Muscle layer of colon (tissue), 2 donors: ENCODE results near the gene NR5A1.

Experiments used
- H3K27ac ChIP-seq: one replicate; pipeline ENCODE4 v1.7.0; 2013; ENCODE audit warnings: low read depth, mild to moderate bottlenecking, low read length, moderate library complexity
- H3K27me3 ChIP-seq, 2 donors: one replicate each; pipeline ENCODE4 v1.7.0; 2013; ENCODE audit warnings: low read length in 2 of 2, mild to moderate bottlenecking in 2 of 2; ENCODE audit not compliant: insufficient read depth in 2 of 2, control insufficient read depth in 1 of 2
- H3K36me3 ChIP-seq: one replicate; pipeline ENCODE4 v1.7.0; 2013; ENCODE audit warnings: mild to moderate bottlenecking, low read length; ENCODE audit not compliant: insufficient read depth
- H3K4me1 ChIP-seq: one replicate; pipeline ENCODE4 v1.7.0; 2013; ENCODE audit warnings: mild to moderate bottlenecking, low read length; ENCODE audit not compliant: insufficient read depth
- H3K4me3 ChIP-seq, 2 donors: one replicate each; pipeline ENCODE4 v1.7.0; 2013; ENCODE audit warnings: low read length in 2 of 2, low read depth in 1 of 2, mild to moderate bottlenecking in 1 of 2, moderate library complexity in 1 of 2
- H3K9ac ChIP-seq: one replicate; pipeline ENCODE4 v1.7.0; 2013; ENCODE audit warnings: low read length
- H3K9me3 ChIP-seq: one replicate; pipeline ENCODE4 v1.7.0; 2013; ENCODE audit warnings: mild to moderate bottlenecking, low read length
- donor health status: abdominal sarcoma.
- donor health status: Adenocarcinoma of cecum.

Gene NR5A1

DNA sequence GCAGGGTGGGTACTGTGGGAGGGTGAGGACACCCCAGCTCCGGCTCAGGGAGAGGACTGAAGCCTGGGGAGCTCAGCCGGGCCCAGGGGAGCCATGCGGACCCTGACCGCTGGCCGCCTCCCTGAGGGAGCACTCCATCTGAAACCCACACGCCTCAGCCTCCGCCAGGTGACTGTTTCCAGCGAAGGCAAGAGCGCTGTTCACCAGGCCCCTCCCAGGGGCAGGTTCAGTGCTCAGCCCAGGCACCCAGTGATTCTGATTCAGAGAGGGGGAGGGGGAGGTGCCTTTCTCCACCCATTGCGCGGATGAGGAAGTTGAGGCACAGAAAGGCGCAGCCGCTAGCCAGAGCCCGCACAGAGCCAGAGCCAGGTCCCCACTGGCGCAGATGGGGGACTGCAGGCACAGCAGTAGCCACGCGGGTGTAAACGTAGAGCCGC, 30.0 kb downstream of the NR5A1 start:
- peaks cover 9 to 53% of the 10 kb centered on the region in 2 donors for H3K27me3 ChIP-seq
- no peak overlapping the region for H3K4me3 ChIP-seq
- H3K36me3 ChIP-seq = no peaks in the 10 kb centered on the region
- no peaks in the 10 kb centered on the region for H3K4me1 ChIP-seq
- H3K9me3 ChIP-seq = no peaks in the 10 kb centered on the region
- H3K9ac ChIP-seq = no peak overlapping the region
- H3K27ac ChIP-seq = no peak overlapping the region

- no peak overlapping the region for H3K4me3 ChIP-seq
- H3K9ac ChIP-seq = no peak overlapping the region
- no peaks in the 10 kb centered on the region for H3K4me1 ChIP-seq
- no peak overlapping the region for H3K27ac ChIP-seq
- H3K27me3 ChIP-seq = peaks cover 9 to 53% of the 10 kb centered on the region in 2 donors
- no peaks in the 10 kb centered on the region for H3K36me3 ChIP-seq
- no peaks in the 10 kb centered on the region for H3K9me3 ChIP-seq
Measured at GRCh38 chr9:124475868-124476690, 31.1 kb downstream of the NR5A1 start.

GRCh38 chr9:124475158-124475867, 31.9 kb downstream of the NR5A1 start:
- Histone ChIP-seq H3K9ac (no peak overlapping the region), H3K27ac (no peak overlapping the region), H3K9me3 (no peaks in the 10 kb centered on the region), H3K4me1 (no peaks in the 10 kb centered on the region), H3K4me3 (no peak overlapping the region), H3K27me3 (peaks cover 9 to 49% of the 10 kb centered on the region in 2 donors), H3K36me3 (no peaks in the 10 kb centered on the region)

DNA sequence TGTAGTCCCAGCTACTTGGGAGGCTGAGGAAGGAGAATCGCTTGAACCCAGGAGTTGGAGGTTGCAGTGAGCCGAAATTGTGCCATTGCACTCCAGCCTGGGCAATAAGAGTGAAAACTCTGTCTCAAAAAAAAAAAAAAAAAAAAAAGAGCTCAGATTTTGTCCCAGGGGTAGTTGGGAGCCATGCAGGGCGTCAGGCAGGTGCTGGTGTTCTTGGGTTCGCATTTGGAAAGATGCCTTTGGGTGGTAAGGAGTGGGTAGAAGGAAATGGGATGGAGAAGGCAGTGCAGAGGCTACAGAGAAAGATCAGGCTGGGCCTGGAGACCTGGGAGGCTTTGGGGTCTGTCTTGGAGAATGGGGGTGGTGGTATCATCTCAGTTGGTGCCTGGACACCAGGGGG, 33.0 kb downstream of the NR5A1 start:
- Histone ChIP-seq H3K27me3 (peaks cover 5 to 42% of the 10 kb centered on the region in 2 donors), H3K4me3 (no peak overlapping the region), H3K27ac (no peak overlapping the region), H3K9ac (no peak overlapping the region), H3K4me1 (no peaks in the 10 kb centered on the region), H3K9me3 (no peaks in the 10 kb centered on the region), H3K36me3 (no peaks in the 10 kb centered on the region)

- Histone ChIP-seq H3K4me3 (no peak overlapping the region), H3K27me3 (peaks cover 5 to 34% of the 10 kb centered on the region in 2 donors), H3K9me3 (no peaks in the 10 kb centered on the region), H3K27ac (no peak overlapping the region), H3K4me1 (no peaks in the 10 kb centered on the region), H3K9ac (no peak overlapping the region), H3K36me3 (no peaks in the 10 kb centered on the region)
Measured at GRCh38 chr9:124473310-124473709, 33.9 kb downstream of the NR5A1 start.

DNA sequence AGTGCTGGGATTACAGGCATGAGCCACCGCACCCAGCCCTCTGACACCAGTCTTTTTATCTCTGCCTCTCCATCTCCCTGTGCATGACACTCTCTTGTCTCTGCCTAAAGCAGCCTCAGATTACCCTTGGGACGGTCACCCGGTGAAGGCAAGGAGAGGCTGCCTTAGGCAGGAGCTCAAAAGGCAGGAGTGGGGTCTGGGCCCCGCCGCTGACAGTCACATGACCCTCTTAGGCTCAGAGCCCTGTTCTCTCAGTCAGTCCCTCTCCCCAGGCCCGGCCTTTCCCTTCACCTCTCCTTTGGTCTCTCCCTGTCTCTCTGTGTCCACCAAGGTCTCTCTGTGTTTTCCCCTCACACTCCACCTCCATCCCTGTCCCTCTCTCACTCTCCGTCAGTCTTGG, 34.4 kb downstream of the NR5A1 start:
- H3K27me3 ChIP-seq = peaks cover 5 to 29% of the 10 kb centered on the region in 2 donors
- H3K27ac ChIP-seq = no peak overlapping the region
- no peaks in the 10 kb centered on the region for H3K4me1 ChIP-seq
- no peak overlapping the region for H3K4me3 ChIP-seq
- H3K9me3 ChIP-seq = no peaks in the 10 kb centered on the region
- no peak overlapping the region for H3K9ac ChIP-seq
- H3K36me3 ChIP-seq = no peaks in the 10 kb centered on the region

GRCh38 chr9:124471761-124472160, 35.4 kb downstream of the NR5A1 start:
- Histone ChIP-seq H3K27ac (no peak overlapping the region), H3K27me3 (peaks cover under 1 to 19% of the 10 kb centered on the region in 2 donors), H3K9ac (no peak overlapping the region), H3K36me3 (no peaks in the 10 kb centered on the region), H3K4me3 (no peak overlapping the region), H3K9me3 (no peaks in the 10 kb centered on the region), H3K4me1 (no peaks in the 10 kb centered on the region)

DNA sequence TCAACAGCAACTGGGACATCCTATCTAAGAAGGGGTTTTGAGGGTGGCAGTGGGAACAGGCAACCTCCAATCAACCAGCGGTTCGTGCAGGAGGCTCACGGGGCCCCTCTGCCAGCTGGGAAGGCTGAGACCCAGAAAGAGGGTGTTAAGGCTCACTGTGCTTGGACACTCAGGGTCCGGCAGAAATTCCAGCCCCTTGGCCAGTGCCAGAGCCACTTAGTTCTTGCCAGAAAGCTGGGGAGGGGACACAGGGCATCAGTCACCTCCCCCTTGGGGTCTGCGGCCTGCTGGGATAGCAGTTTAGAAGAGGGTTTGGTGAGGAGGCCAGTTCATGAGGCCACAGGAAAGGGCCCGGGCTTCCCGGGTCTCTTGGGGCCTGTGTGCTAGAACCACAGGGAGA, 36.5 kb downstream of the NR5A1 start:
- H3K27me3 ChIP-seq = peaks cover 0 to 8% of the 10 kb centered on the region in 2 donors
- no peak overlapping the region for H3K9ac ChIP-seq
- H3K4me3 ChIP-seq = no peak overlapping the region
- H3K36me3 ChIP-seq = no peaks in the 10 kb centered on the region
- H3K9me3 ChIP-seq = no peaks in the 10 kb centered on the region
- H3K4me1 ChIP-seq = no peaks in the 10 kb centered on the region
- no peak overlapping the region for H3K27ac ChIP-seq

DNA sequence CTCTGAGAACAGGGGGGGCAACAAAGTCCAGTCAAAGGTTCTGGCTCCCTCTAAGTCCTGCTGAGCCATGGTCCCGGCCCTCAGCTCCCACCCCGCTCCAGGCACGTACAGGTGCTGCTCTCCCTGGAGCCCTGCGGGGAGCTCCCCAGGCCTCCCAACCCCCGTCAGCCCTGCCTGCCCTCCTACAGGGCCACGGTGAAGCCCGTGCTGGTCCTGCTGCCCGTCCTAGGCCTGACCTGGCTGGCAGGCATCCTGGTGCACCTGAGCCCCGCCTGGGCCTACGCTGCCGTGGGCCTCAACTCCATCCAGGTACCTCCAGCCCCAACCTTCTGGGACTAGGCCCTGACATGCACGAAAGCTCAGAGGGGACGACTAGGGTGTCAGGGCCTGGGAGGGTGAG, 36.9 kb downstream of the NR5A1 start:
- Histone ChIP-seq H3K27ac (no peak overlapping the region), H3K36me3 (no peaks in the 10 kb centered on the region), H3K4me1 (no peaks in the 10 kb centered on the region), H3K4me3 (no peak overlapping the region), H3K9me3 (no peaks in the 10 kb centered on the region), H3K9ac (no peak overlapping the region), H3K27me3 (peaks cover 0 to 4% of the 10 kb centered on the region in 2 donors)

GRCh38 chr9:124469011-124469832, 38.0 kb downstream of the NR5A1 start:
- H3K9me3 ChIP-seq = no peaks in the 10 kb centered on the region
- H3K27ac ChIP-seq = no peak overlapping the region
- no peaks in the 10 kb centered on the region for H3K4me1 ChIP-seq
- no peaks in the 10 kb centered on the region for H3K27me3 ChIP-seq
- no peak overlapping the region for H3K9ac ChIP-seq
- H3K36me3 ChIP-seq = no peaks in the 10 kb centered on the region
- no peak overlapping the region for H3K4me3 ChIP-seq

GRCh38 chr9:124468061-124468740, 39.0 kb downstream of the NR5A1 start:
- no peaks in the 10 kb centered on the region for H3K9me3 ChIP-seq
- H3K27me3 ChIP-seq = no peaks in the 10 kb centered on the region
- no peak overlapping the region for H3K4me3 ChIP-seq
- no peaks in the 10 kb centered on the region for H3K36me3 ChIP-seq
- no peak overlapping the region for H3K9ac ChIP-seq
- no peaks in the 10 kb centered on the region for H3K4me1 ChIP-seq
- no peak overlapping the region for H3K27ac ChIP-seq
